Neuronal stem cell (in vitro differentiated cells): ENCODE results near the gene MAPK13. TPM values are rescaled to one million over a fixed set of nuclear protein-coding genes. Genes with fewer than 3 reads are reported as not detected.
"Not testable (repeated sequence)": the region's sequence is repeated elsewhere in the genome, so short reads cannot be mapped to it uniquely, and the experiment has no call there.

ENCODE experiments used
- DNase-seq: peaks from one replicate; pipeline ENCODE4 v3.0.0-alpha.2; 2013; ENCODE audit warnings: low spot score
- H2AFZ ChIP-seq: one replicate; pipeline ENCODE4 v1.6.1; 2013; ENCODE audit warnings: mild to moderate bottlenecking, low read length, inconsistent platforms
- H2AK5ac ChIP-seq: 2 replicates; pipeline ENCODE4 v1.6.1; 2013; ENCODE audit warnings: low read depth, mild to moderate bottlenecking, inconsistent platforms, low read length, moderate library complexity, mixed read lengths
- H2BK120ac ChIP-seq: 2 replicates; pipeline ENCODE4 v1.6.1; 2013; ENCODE audit warnings: low read depth, mild to moderate bottlenecking, inconsistent platforms, low read length, moderate library complexity, mixed read lengths
- H2BK12ac ChIP-seq: one replicate; pipeline ENCODE4 v1.6.1; 2013; ENCODE audit warnings: low read length, inconsistent platforms
- H2BK15ac ChIP-seq: 2 replicates; pipeline ENCODE4 v1.6.1; 2013; ENCODE audit warnings: mild to moderate bottlenecking, low read length, inconsistent platforms, mixed read lengths
- H2BK5ac ChIP-seq: one replicate; pipeline ENCODE4 v1.6.1; 2013; ENCODE audit warnings: inconsistent platforms, mild to moderate bottlenecking, low read length, moderate library complexity
- H3K14ac ChIP-seq: one replicate; pipeline ENCODE4 v1.6.1; 2013; ENCODE audit warnings: low read length, inconsistent platforms
- H3K18ac ChIP-seq: 2 replicates; pipeline ENCODE4 v1.6.1; 2013; ENCODE audit warnings: low read length, inconsistent platforms
- H3K23ac ChIP-seq: 2 replicates; pipeline ENCODE4 v1.6.1; 2013; ENCODE audit warnings: low read depth, mild to moderate bottlenecking, mixed read lengths, low read length, inconsistent platforms; ENCODE audit not compliant: poor library complexity
- H3K27ac ChIP-seq: replicated peaks from 3 replicates; pipeline ENCODE4 v1.5.1; 2013; ENCODE audit warnings: low read length, inconsistent platforms
- H3K27me3 ChIP-seq, 3 experiments: 2 replicates each; pipeline ENCODE4 v1.6.1; 2013; ENCODE audit warnings: low read length in 3 of 3, mild to moderate bottlenecking in 2 of 3, inconsistent platforms in 1 of 3, low read depth in 1 of 3, mixed read lengths in 1 of 3, moderate library complexity in 1 of 3; ENCODE audit not compliant: control insufficient read depth in 3 of 3, insufficient read depth in 3 of 3
- H3K36me3 ChIP-seq, 2 donors: replicated peaks in 1 of 2; 2 replicates each; pipeline ENCODE4 v1.6.1; 2013; ENCODE audit warnings: low read length in 2 of 2; ENCODE audit not compliant: control insufficient read depth in 2 of 2, insufficient read depth in 2 of 2
- H3K4ac ChIP-seq: 2 replicates; pipeline ENCODE4 v1.6.1; 2013; ENCODE audit warnings: inconsistent platforms, mild to moderate bottlenecking, low read length, moderate library complexity
- H3K4me1 ChIP-seq, 2 donors: 1 replicate in 1 of 2; 2 replicates in 1 of 2; pipeline ENCODE4 v1.6.1; 2013; ENCODE audit warnings: low read length in 2 of 2, low read depth in 1 of 2; ENCODE audit not compliant: control insufficient read depth in 2 of 2, insufficient read depth in 1 of 2
- H3K4me2 ChIP-seq: one replicate; pipeline ENCODE4 v1.6.1; 2013; ENCODE audit warnings: mild to moderate bottlenecking, low read length, inconsistent platforms; ENCODE audit not compliant: insufficient read depth, poor library complexity, severe bottlenecking
- H3K4me3 ChIP-seq, 2 donors: 2 replicates each; pipeline ENCODE4 v1.5.1; 2013; ENCODE audit warnings: low read length in 2 of 2, mild to moderate bottlenecking in 2 of 2, inconsistent platforms in 1 of 2, moderate library complexity in 1 of 2
- H3K79me1 ChIP-seq: one replicate; pipeline ENCODE4 v1.6.1; 2013; ENCODE audit warnings: low read depth, mild to moderate bottlenecking, inconsistent platforms, low read length, moderate library complexity
- H3K9ac ChIP-seq: one replicate; pipeline ENCODE4 v1.6.1; 2013; ENCODE audit warnings: mild to moderate bottlenecking, low read depth, low read length, inconsistent platforms; ENCODE audit not compliant: poor library complexity
- H3K9me3 ChIP-seq, 2 donors: replicated peaks in 1 of 2; 2 replicates each; pipeline versions ENCODE3 to v1.6.1; 2013; ENCODE audit warnings: low read length in 2 of 2, mild to moderate bottlenecking in 2 of 2, inconsistent platforms in 1 of 2, low read depth in 1 of 2, mixed read lengths in 1 of 2, moderate library complexity in 1 of 2; ENCODE audit not compliant: control insufficient read depth in 2 of 2, insufficient read depth in 1 of 2
- H4K8ac ChIP-seq: one replicate; pipeline ENCODE4 v1.6.1; 2013; ENCODE audit warnings: low read depth, mild to moderate bottlenecking, inconsistent platforms, low read length, moderate library complexity
- H4K91ac ChIP-seq: one replicate; pipeline ENCODE4 v1.6.1; 2013; ENCODE audit warnings: low read length, low read depth, mild to moderate bottlenecking, inconsistent platforms; ENCODE audit not compliant: poor library complexity
- WGBS, 2 donors: extraction: QIAGEN DNeasy Blood & Tissue Kit; methylation state at CpG; one replicate each; pipeline ENCODE4 v1.1.7; 2013; ENCODE audit warnings: missing lambda C conversion rate in 2 of 2, mixed read lengths in 1 of 2; ENCODE audit not compliant: insufficient read length in 2 of 2, insufficient replicate concordance in 1 of 2; ENCODE audit errors: extremely low coverage in 2 of 2; 5-methylcytosine and 5-hydroxymethylcytosine counted together
- polyA plus RNA-seq, 2 experiments: library from polyadenylated mRNA; stranded (reverse); fragments of 200-250 nt; gene quantifications; one replicate each; pipeline ENCODE4 v1.2.3, GENCODE V29; 2013

MAPK13 gene
- 0.54 TPM for polyA plus RNA-seq (2013, experiment 1 of 2)
- 0.40 TPM for polyA plus RNA-seq (2013, experiment 2 of 2)

DNA sequence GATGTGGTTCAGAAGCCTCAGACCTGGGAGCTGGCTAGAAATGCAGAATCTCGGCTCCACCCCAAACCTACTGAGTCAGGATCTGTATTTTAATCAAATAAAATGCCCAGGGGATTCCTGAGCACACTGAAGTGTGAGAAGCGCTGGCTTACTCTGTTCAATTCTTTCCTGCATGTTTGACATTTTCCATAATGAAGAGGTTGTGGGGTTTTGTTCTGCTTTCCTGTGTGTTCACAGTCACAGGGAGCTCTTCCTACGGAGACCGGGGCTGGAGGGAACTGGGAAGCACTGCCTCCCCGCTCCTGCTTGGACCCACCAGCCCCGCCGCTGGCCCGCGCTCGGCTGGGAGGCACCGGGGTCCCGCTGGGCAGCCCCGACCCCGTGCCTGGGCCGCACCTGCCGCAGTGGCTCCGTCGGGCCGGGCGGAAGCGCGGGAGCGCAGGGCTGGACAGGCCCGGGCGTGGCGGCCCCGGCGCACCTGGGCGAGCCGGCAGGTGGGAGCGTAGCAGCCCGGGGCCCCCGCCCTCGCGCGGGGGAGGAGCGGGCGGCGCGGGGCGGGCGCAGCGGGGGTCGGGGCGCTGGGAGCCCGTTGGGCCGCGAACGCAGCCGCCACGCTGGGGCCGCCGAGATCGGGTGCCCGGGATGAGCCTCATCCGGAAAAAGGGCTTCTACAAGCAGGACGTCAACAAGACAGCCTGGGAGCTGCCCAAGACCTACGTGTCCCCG, at the start of gene MAPK13:
TSS of gene MAPK13 (plus strand) at position 573 of the 726 bp plus-strand sequence. CDS start at position 643, 70 bp downstream.
- Histone ChIP-seq H3K4ac (no peak within 1 kb of the TSS), H3K4me1 (peaks cover 11 to 30% of the 10 kb centered on the region in 2 donors), H3K4me2 (peak within 1 kb of the TSS; percentile 75), H2AFZ (peak within 1 kb of the TSS; percentile 83), H3K23ac (peak within 1 kb of the TSS; percentile 25), H3K9ac (peak within 1 kb of the TSS; percentile 73), H2BK5ac (peak within 1 kb of the TSS; percentile 67), H3K27me3 (peaks cover 4 to 43% (median 28%) of the 10 kb centered on the region in 3 experiments), H3K18ac (peak within 1 kb of the TSS; percentile 88), H3K14ac (peak within 1 kb of the TSS; percentile 65), H2AK5ac (peak within 1 kb of the TSS; percentile 31), H2BK15ac (peak within 1 kb of the TSS; percentile 60), H3K9me3 (no peaks in the 10 kb centered on the region), H4K8ac (peak within 1 kb of the TSS; percentile 70), H3K79me1 (no peaks in the 10 kb centered on the region), H4K91ac (no peak within 1 kb of the TSS), H2BK12ac (peak within 1 kb of the TSS; percentile 68), H3K27ac (no peak within 1 kb of the TSS), H3K4me3 (peak within 1 kb of the TSS in 1 of 2 donors; percentile 73), H2BK120ac (peak within 1 kb of the TSS; percentile 62), H3K36me3 (no peaks in the 10 kb centered on the region)
- no CpG with 5 or more reads among the region's 59 CpGs for WGBS, 2 donors
- no peak for DNase-seq

DNA sequence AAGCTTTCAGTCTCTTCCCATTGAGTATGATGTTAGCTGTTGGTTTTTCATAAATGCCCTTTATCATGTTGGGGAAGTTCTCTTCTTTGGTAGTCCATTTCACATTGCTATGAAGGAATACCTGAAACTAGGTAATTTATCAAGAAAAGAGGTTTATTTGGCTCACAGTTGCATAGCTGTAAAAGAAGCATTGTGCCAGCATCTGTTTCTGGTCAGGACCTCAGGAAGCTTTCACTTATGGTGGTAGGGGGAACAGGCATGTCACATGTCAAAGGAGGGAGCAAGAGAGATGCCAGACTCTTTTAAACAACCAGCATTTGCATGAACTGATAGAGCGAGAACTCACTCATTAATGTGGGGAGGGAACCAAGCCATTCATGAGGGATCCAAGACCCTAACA, 48.0 kb upstream of the MAPK13 start:
- Histone ChIP-seq H3K36me3 (peaks cover 28 to 75% of the 10 kb centered on the region in 2 donors), H3K4me2 (no peak overlapping the region), H2AFZ (no peak overlapping the region), H2BK5ac (no peak overlapping the region), H2BK12ac (no peak overlapping the region), H3K27ac (no peak overlapping the region), H3K79me1 (no peaks in the 10 kb centered on the region), H3K9ac (no peak overlapping the region), H3K4me1 (no peaks in the 10 kb centered on the region), H2BK15ac (no peak overlapping the region), H4K91ac (no peak overlapping the region), H3K27me3 (no peaks in the 10 kb centered on the region), H2BK120ac (no peak overlapping the region), H3K9me3 (peaks cover 13 to 44% of the 10 kb centered on the region in 2 donors), H4K8ac (no peak overlapping the region), H3K14ac (no peak overlapping the region), H3K23ac (no peak overlapping the region), H2AK5ac (no peak overlapping the region), H3K18ac (no peak overlapping the region), H3K4ac (no peak overlapping the region), H3K4me3 (no peak overlapping the region)
- WGBS, 2 donors: no CpG with 5 or more reads among the region's 1 CpG
- DNase-seq: no peak

DNA sequence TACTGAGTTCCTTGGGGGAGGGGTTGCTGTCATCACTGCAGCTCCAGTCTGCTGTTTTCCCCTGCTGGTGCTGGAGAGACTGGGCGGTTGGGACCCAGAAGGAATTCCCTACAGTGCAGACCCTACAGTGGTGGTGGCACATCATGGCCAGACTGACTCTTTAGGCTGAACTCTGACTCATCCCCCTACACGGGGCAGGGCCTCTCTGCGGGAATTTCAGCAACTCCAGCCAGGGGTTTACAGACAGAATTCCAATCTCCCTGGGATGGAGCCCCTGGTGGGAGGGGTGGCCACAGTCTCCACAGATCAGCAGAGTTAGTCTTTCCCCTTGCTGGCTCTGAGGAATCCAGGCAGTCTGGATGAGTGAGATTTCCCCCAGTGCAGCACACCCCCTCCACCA, 46.9 kb upstream of the MAPK13 start:
- no peak overlapping the region for H3K23ac ChIP-seq
- peaks cover 13 to 44% of the 10 kb centered on the region in 2 donors for H3K9me3 ChIP-seq
- H3K9ac ChIP-seq: no peak overlapping the region
- H3K18ac ChIP-seq: no peak overlapping the region
- H2BK12ac ChIP-seq: no peak overlapping the region
- H2BK120ac ChIP-seq: no peak overlapping the region
- H3K4me3 ChIP-seq: no peak overlapping the region
- H4K91ac ChIP-seq: no peak overlapping the region
- DNase-seq: no peak
- no CpG with 5 or more reads among the region's 3 CpGs for WGBS, 2 donors
- H3K79me1 ChIP-seq: no peaks in the 10 kb centered on the region
- peaks cover 26 to 64% of the 10 kb centered on the region in 2 donors for H3K36me3 ChIP-seq
- no peak overlapping the region for H4K8ac ChIP-seq
- no peak overlapping the region for H3K14ac ChIP-seq
- no peak overlapping the region for H3K4ac ChIP-seq
- H3K4me2 ChIP-seq: no peak overlapping the region
- no peak overlapping the region for H2AK5ac ChIP-seq
- no peak overlapping the region for H2BK15ac ChIP-seq
- H3K27ac ChIP-seq: no peak overlapping the region
- no peaks in the 10 kb centered on the region for H3K4me1 ChIP-seq
- no peak overlapping the region for H2AFZ ChIP-seq
- H3K27me3 ChIP-seq: no peaks in the 10 kb centered on the region
- H2BK5ac ChIP-seq: no peak overlapping the region

DNA sequence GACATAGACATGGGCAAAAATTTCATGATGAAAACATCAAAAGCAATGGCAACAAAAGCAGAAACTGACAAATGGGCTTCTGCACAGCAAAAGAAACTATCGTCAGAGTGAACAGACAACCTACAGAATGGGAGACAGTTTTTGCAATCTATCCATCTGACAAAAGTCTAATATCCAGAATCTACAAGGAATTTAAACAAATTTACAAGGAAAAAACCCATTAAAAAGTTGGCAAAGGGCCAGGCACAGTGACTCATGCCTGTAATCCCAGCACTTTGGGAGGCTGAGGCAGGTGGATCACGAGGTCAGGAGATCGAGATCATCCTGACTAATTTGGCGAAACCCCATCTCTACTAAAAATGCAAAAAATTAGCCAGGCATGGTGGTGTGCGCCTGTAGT, 42.1 kb upstream of the MAPK13 start:
- no CpG with 5 or more reads among the region's 5 CpGs for WGBS, 2 donors
- H3K4me3 ChIP-seq, H2BK120ac ChIP-seq, H3K9ac ChIP-seq, H2BK5ac ChIP-seq, H3K27ac ChIP-seq, H3K4ac ChIP-seq, H3K18ac ChIP-seq, H3K4me2 ChIP-seq, H2AFZ ChIP-seq, H3K14ac ChIP-seq, H3K23ac ChIP-seq, H2BK12ac ChIP-seq, H3K27me3 ChIP-seq, DNase-seq, H3K4me1 ChIP-seq, H2AK5ac ChIP-seq, H4K91ac ChIP-seq, H2BK15ac ChIP-seq, H4K8ac ChIP-seq, H3K79me1 ChIP-seq: not testable (repeated sequence)
- Histone ChIP-seq H3K9me3 (peaks cover 7 to 19% of the 10 kb centered on the region in 2 donors), H3K36me3 (peaks cover 15 to 34% of the 10 kb centered on the region in 2 donors)
